Vagina (tissue), 2 donors: Measurements from ENCODE around the gene WT1.

Experiments used
- CTCF ChIP-seq, 3 experiments: fragments of 450-650 bp in 2 of 3; fragments of 200-600 bp in 1 of 3; sonication (generic) in 1 of 3; IDR thresholded peaks; one replicate each; pipeline ENCODE4 v1.5.1; 2017 to 2019; ENCODE audit warnings: antibody characterized with exemption in 3 of 3, mild to moderate bottlenecking in 2 of 3, moderate library complexity in 2 of 3
- POLR2A ChIP-seq, 2 donors: fragments of 450-650 bp; IDR thresholded peaks; one replicate each; pipeline ENCODE4 v1.6.1; 2017; ENCODE audit warnings: antibody characterized with exemption in 2 of 2, mild to moderate bottlenecking in 2 of 2, moderate library complexity in 2 of 2
- POLR2AphosphoS5 ChIP-seq, 2 donors: sonication (generic); formaldehyde crosslinking; IDR thresholded peaks; one replicate each; pipeline ENCODE4 v1.9.0; 2017; ENCODE audit warnings: antibody characterized with exemption in 2 of 2, mild to moderate bottlenecking in 2 of 2, low read depth in 1 of 2; ENCODE audit not compliant: insufficient read depth in 1 of 2

DNA sequence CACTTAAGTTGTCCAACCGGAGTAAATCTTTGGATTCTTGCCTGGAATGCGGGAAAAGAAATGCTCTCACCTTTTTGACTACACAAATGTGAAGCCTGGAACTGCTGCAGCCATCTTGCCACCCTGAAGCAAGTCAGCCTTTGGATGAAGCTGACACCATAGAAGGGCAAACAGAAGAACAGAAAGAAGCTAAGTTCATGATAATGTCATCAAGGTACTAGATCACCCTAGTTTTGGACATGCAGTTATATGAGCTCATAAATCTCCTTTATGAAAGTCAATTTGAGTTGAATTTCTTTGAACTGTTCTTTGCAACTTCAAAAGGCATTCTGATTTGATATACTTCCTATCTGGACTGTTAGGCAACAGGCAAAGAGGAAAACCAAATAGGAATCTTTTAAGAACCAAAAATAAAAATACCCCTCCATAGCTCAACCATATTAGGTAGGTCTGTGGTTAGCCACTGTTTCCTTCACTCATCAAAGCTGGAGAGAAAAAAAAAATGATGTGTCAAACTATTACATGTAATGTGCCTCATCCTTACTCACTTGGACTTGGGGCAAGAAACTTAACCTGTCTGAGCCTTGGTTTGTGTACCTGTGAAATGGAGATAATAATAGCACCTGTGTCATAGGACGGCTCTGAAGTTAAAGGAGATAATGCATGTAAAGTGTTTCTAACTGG, 91.9 kb downstream of the WT1 start:
- TF ChIP-seq CTCF (IDR thresholded peaks at IDR 0.05) (no peak), POLR2A (IDR thresholded peaks at IDR 0.05) (no peak), POLR2AphosphoS5 (IDR thresholded peaks at IDR 0.05; ENCODE audit: insufficient read depth in 1 of 2, low read depth in 1 of 2) (no peak)
